BE2C (cell line): ENCODE results near the gene SIX4.
A peak's percentile ranks its signal among the peaks of the same experiment; 100 is the strongest.

ENCODE experiments used
- DNase-seq: peaks from one replicate; pipeline ENCODE4 v3.0.0-alpha.2; 2020
- H3K27me3 ChIP-seq: fragments of 250-450 bp; sonication (Bioruptor Pico); 2 replicates; pipeline ENCODE4 v1.5.1; 2020; ENCODE audit warnings: mild to moderate bottlenecking
- H3K36me3 ChIP-seq: fragments of 250-450 bp; sonication (Bioruptor Pico); 2 replicates; pipeline ENCODE4 v1.5.1; 2020; ENCODE audit warnings: mild to moderate bottlenecking
- H3K4me1 ChIP-seq: fragments of 250-450 bp; sonication (Bioruptor Pico); 2 replicates; pipeline ENCODE4 v1.5.1; 2020
- H3K4me3 ChIP-seq: 2 replicates; pipeline ENCODE4 v1.5.1; 2011; ENCODE audit warnings: low read depth, low read length
- H3K9me3 ChIP-seq: fragments of 250-450 bp; sonication (Bioruptor Pico); 2 replicates; pipeline ENCODE4 v1.5.1; 2020
- CTCF ChIP-seq: IDR thresholded peaks from 2 replicates; pipeline ENCODE4 v1.5.1; 2012; ENCODE audit warnings: mild to moderate bottlenecking, low read depth, low read length

SIX4 gene

GRCh38 chr14:60723116-60723906 is 840 bp downstream of the SIX4 start:
- Histone ChIP-seq H3K36me3 (no peaks in the 10 kb centered on the region), H3K4me3 (peak overlapping the region; percentile 87), H3K4me1 (no peaks in the 10 kb centered on the region), H3K9me3 (no peaks in the 10 kb centered on the region), H3K27me3 (peaks cover 26% of the 10 kb centered on the region)
- TF ChIP-seq CTCF: no peak
- DNase-seq: peak; percentile 59

GRCh38 chr14:60722357-60723115 is 1.6 kb downstream of the SIX4 start:
- H3K27me3 ChIP-seq: peaks cover 26% of the 10 kb centered on the region
- no peaks in the 10 kb centered on the region for H3K36me3 ChIP-seq
- peak; percentile 43 for DNase-seq
- H3K4me3 ChIP-seq: peak overlapping the region; percentile 87
- no peak for TF ChIP-seq CTCF
- no peaks in the 10 kb centered on the region for H3K9me3 ChIP-seq
- no peaks in the 10 kb centered on the region for H3K4me1 ChIP-seq

GRCh38 chr14:60722107-60722356 is 2.1 kb downstream of the SIX4 start:
- TF ChIP-seq CTCF: no peak
- no peak for DNase-seq
- H3K27me3 ChIP-seq: peaks cover 26% of the 10 kb centered on the region
- no peaks in the 10 kb centered on the region for H3K4me1 ChIP-seq
- H3K4me3 ChIP-seq: peak overlapping the region; percentile 87
- no peaks in the 10 kb centered on the region for H3K9me3 ChIP-seq
- no peaks in the 10 kb centered on the region for H3K36me3 ChIP-seq

GRCh38 chr14:60721326-60722106 is 2.6 kb downstream of the SIX4 start:
- peak; percentile 50 for DNase-seq
- Histone ChIP-seq H3K4me1 (no peaks in the 10 kb centered on the region), H3K36me3 (no peaks in the 10 kb centered on the region), H3K9me3 (no peaks in the 10 kb centered on the region), H3K4me3 (peak overlapping the region; percentile 87), H3K27me3 (peaks cover 26% of the 10 kb centered on the region)
- TF ChIP-seq CTCF: peak; percentile 47

- no peak for DNase-seq
- peaks cover 26% of the 10 kb centered on the region for H3K27me3 ChIP-seq
- H3K9me3 ChIP-seq: no peaks in the 10 kb centered on the region
- no peak for TF ChIP-seq CTCF
- H3K4me1 ChIP-seq: no peaks in the 10 kb centered on the region
- peak overlapping the region; percentile 87; the same call in 1 of the 2 replicates for H3K4me3 ChIP-seq
- H3K36me3 ChIP-seq: no peaks in the 10 kb centered on the region
Observed at GRCh38 chr14:60720962-60721325, 3.2 kb downstream of the SIX4 start.
